H9 (cell line): Measurements from ENCODE around the gene ABCD1. TPM values are rescaled to one million over a fixed set of nuclear protein-coding genes. Genes with fewer than 3 reads are reported as not detected.

Source experiments
- DNase-seq: peaks from one replicate; pipeline ENCODE4 v3.0.0-alpha.2; 2017
- H2AFZ ChIP-seq: one replicate; pipeline ENCODE4 v1.6.1; 2013; ENCODE audit warnings: mild to moderate bottlenecking, low read length, control low read depth, moderate library complexity
- H2AK5ac ChIP-seq: 2 replicates; pipeline ENCODE4 v1.6.1; 2013; ENCODE audit warnings: low read length, control low read depth, mixed read lengths; ENCODE audit not compliant: insufficient read length
- H2BK120ac ChIP-seq: one replicate; pipeline ENCODE4 v1.6.1; 2013; ENCODE audit warnings: low read depth, mild to moderate bottlenecking, low read length, control low read depth, inconsistent platforms; ENCODE audit not compliant: poor library complexity, severe bottlenecking
- H2BK12ac ChIP-seq: 2 replicates; pipeline ENCODE4 v1.6.1; 2013; ENCODE audit warnings: low read length, control low read depth, mixed read lengths, low read depth; ENCODE audit not compliant: insufficient read length
- H2BK15ac ChIP-seq: 2 replicates; pipeline ENCODE4 v1.6.1; 2013; ENCODE audit warnings: low read depth, low read length, control low read depth
- H2BK20ac ChIP-seq: one replicate; pipeline ENCODE4 v1.6.1; 2013; ENCODE audit warnings: low read depth, mild to moderate bottlenecking, low read length, control low read depth, inconsistent platforms; ENCODE audit not compliant: poor library complexity, severe bottlenecking
- H2BK5ac ChIP-seq: 2 replicates; pipeline ENCODE4 v1.6.1; 2013; ENCODE audit warnings: low read length, control low read depth, mixed read lengths; ENCODE audit not compliant: insufficient read length
- H3K14ac ChIP-seq: 2 replicates; pipeline ENCODE4 v1.6.1; 2013; ENCODE audit warnings: low read length, control low read depth; ENCODE audit not compliant: insufficient read depth
- H3K18ac ChIP-seq: 2 replicates; pipeline ENCODE4 v1.6.1; 2013; ENCODE audit warnings: low read depth, mild to moderate bottlenecking, mixed read lengths, low read length, control low read depth; ENCODE audit not compliant: insufficient read length
- H3K23ac ChIP-seq: 2 replicates; pipeline ENCODE4 v1.6.1; 2013; ENCODE audit warnings: low read length, control low read depth, mixed read lengths, low read depth; ENCODE audit not compliant: insufficient read length
- H3K23me2 ChIP-seq: 2 replicates; pipeline ENCODE4 v1.6.1; 2013; ENCODE audit warnings: low read depth, mild to moderate bottlenecking, mixed read lengths, low read length, control low read depth; ENCODE audit not compliant: insufficient read length, poor library complexity, severe bottlenecking
- H3K27ac ChIP-seq: 2 replicates; pipeline ENCODE4 v1.5.1; 2013; ENCODE audit warnings: low read length, control low read depth, mixed read lengths, low read depth; ENCODE audit not compliant: insufficient read length
- H3K27me3 ChIP-seq: 2 replicates; pipeline ENCODE4 v1.6.1; 2013; ENCODE audit warnings: low read length, control low read depth, inconsistent platforms; ENCODE audit not compliant: insufficient read depth
- H3K4ac ChIP-seq: 2 replicates; pipeline ENCODE4 v1.6.1; 2013; ENCODE audit warnings: low read depth, mild to moderate bottlenecking, control low read depth, inconsistent platforms, low read length, moderate library complexity
- H3K4me1 ChIP-seq: 2 replicates; pipeline ENCODE4 v1.6.1; 2013; ENCODE audit warnings: low read length, control low read depth, inconsistent platforms; ENCODE audit not compliant: insufficient read depth
- H3K4me2 ChIP-seq: 2 replicates; pipeline ENCODE4 v1.6.1; 2013; ENCODE audit warnings: low read length, control low read depth, mixed read lengths; ENCODE audit not compliant: insufficient read length, insufficient read depth
- H3K56ac ChIP-seq: 2 replicates; pipeline ENCODE4 v1.6.1; 2013; ENCODE audit warnings: low read depth, mild to moderate bottlenecking, mixed read lengths, low read length, control low read depth; ENCODE audit not compliant: insufficient read length
- H3K79me1 ChIP-seq: 2 replicates; pipeline ENCODE4 v1.6.1; 2013; ENCODE audit warnings: low read depth, mild to moderate bottlenecking, moderate library complexity, low read length, control low read depth, inconsistent platforms; ENCODE audit not compliant: insufficient read depth, poor library complexity, severe bottlenecking
- H3K79me2 ChIP-seq: 2 replicates; pipeline ENCODE4 v1.6.1; 2013; ENCODE audit warnings: low read length, control low read depth, inconsistent platforms; ENCODE audit not compliant: insufficient read depth
- H3K9ac ChIP-seq: 2 replicates; pipeline ENCODE4 v1.6.1; 2013; ENCODE audit warnings: low read length, control low read depth, mixed read lengths; ENCODE audit not compliant: insufficient read length; ENCODE audit errors: extremely low read depth
- H3K9me3 ChIP-seq: one replicate; pipeline ENCODE4 v1.6.1; 2013; ENCODE audit warnings: low read depth, low read length, inconsistent platforms; ENCODE audit not compliant: control insufficient read depth
- H3T11ph ChIP-seq: one replicate; pipeline ENCODE4 v1.6.1; 2013; ENCODE audit warnings: mild to moderate bottlenecking, low read length, control low read depth, inconsistent platforms
- H4K20me1 ChIP-seq: one replicate; pipeline ENCODE4 v1.6.1; 2013; ENCODE audit not compliant: control insufficient read depth, insufficient read length, insufficient read depth
- H4K5ac ChIP-seq: 2 replicates; pipeline ENCODE4 v1.6.1; 2013; ENCODE audit warnings: low read depth, mild to moderate bottlenecking, mixed read lengths, low read length, control low read depth; ENCODE audit not compliant: insufficient read length
- H4K8ac ChIP-seq: replicated peaks from 2 replicates; pipeline ENCODE4 v1.6.1; 2013; ENCODE audit warnings: low read length, control low read depth, mixed read lengths, low read depth; ENCODE audit not compliant: insufficient read length
- H4K91ac ChIP-seq: 2 replicates; pipeline ENCODE4 v1.6.1; 2013; ENCODE audit warnings: low read depth, mild to moderate bottlenecking, moderate library complexity, mixed read lengths, low read length, control low read depth; ENCODE audit not compliant: insufficient read length
- H3K27ac Mint-ChIP-seq, 3 experiments: 2 replicates in 2 of 3; 3 replicates in 1 of 3; pipeline ENCODE4 v1.8.0; 2020 to 2021; ENCODE audit warnings: mixed read lengths in 3 of 3, mild to moderate bottlenecking in 1 of 3, moderate library complexity in 1 of 3
- H3K27me3 Mint-ChIP-seq: 2 replicates; pipeline ENCODE4 v1.8.0; 2021; ENCODE audit warnings: low read depth, mild to moderate bottlenecking, moderate library complexity, mixed read lengths
- H3K36me3 Mint-ChIP-seq, 3 experiments: 2 replicates in 2 of 3; 3 replicates in 1 of 3; pipeline ENCODE4 v1.8.0; 2020 to 2021; ENCODE audit warnings: low read depth in 3 of 3, mixed read lengths in 3 of 3; ENCODE audit not compliant: insufficient read depth in 1 of 3
- H3K4me1 Mint-ChIP-seq, 2 experiments: 2 replicates each; pipeline ENCODE4 v1.8.0; 2020; ENCODE audit warnings: mixed read lengths in 2 of 2
- H3K4me3 Mint-ChIP-seq, 2 experiments: 2 replicates in 1 of 2; 3 replicates in 1 of 2; pipeline ENCODE4 v1.8.0; 2020 to 2021; ENCODE audit warnings: mild to moderate bottlenecking in 2 of 2, mixed read lengths in 2 of 2, moderate library complexity in 1 of 2
- H3K9me3 Mint-ChIP-seq, 2 experiments: 2 replicates in 1 of 2; 3 replicates in 1 of 2; pipeline ENCODE4 v1.8.0; 2020; ENCODE audit warnings: mild to moderate bottlenecking in 2 of 2, mixed read lengths in 2 of 2, moderate library complexity in 1 of 2
- WGBS: extraction: QIAGEN DNeasy Blood & Tissue Kit; methylation state at CpG from one replicate; pipeline ENCODE4 v1.1.7; 2013; ENCODE audit warnings: missing lambda C conversion rate, low lambda C conversion rate, mixed read lengths; ENCODE audit not compliant: insufficient read length; ENCODE audit errors: extremely low coverage; 5-methylcytosine and 5-hydroxymethylcytosine counted together
- total RNA-seq: library from RNA; stranded (reverse); gene quantifications from 2 replicates; pipeline ENCODE4 v1.2.1, GENCODE V29; 2021
- TF ChIP-seq, protein P1 (sequence below): fragments of 200-600 bp; sonication (generic); conservative IDR thresholded peaks from 3 replicates; pipeline ENCODE4 v1.8.0; 2021; ENCODE audit warnings: antibody characterized with exemption, mild to moderate bottlenecking

ABCD1 gene
- total RNA-seq, 1 experiment from 2014 or later: 11.1 TPM

DNA sequence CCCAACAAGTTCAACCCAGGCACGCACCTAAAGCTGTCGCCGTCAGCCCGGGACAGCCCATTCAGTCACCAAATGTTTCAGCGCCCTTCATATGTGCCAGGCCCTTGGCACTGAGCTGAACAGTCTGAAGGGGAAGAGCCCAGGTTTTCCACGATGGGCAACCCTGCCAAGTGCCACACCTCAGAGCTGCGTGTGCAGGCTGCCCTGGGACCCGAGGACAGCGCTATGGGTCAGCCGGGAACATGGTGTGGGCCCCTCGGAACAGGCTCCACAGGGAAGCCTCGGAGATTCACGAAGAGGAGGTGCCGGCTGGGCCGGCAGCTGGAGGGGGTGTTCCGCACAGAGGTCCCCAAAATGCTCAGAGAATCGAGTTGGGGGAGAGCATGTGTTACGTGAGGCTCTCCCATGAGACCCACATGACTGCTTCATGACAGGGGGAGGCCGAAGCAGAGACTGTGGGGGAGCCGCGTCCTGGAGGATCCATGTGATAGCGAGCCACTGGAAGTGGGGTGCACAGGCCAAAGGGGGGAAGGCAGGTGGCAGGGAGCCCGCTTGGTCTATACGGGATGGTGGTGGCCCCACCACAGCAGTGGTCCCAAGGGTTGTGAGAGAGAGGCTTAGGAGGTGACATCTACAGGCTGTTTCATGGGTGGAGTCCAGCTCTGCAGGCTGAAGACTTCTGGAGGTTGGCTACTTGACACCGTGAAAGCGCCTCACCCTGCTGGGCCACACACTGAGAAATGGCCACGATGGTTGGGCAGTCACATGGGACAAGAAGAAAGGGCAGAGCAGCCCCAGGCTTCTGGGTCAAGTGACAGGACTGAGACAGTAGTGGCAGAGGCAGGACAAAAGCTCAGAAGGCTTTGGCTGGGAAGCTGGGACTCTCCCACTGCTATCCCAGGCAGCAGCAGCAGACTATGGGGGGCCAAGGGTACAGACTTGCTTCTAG is 14.7 kb upstream of the ABCD1 start:
- H4K8ac ChIP-seq: no peak overlapping the region

More for the DNA sequence above, 14.7 kb upstream of the ABCD1 start:
- TF ChIP-seq, protein P1, sequence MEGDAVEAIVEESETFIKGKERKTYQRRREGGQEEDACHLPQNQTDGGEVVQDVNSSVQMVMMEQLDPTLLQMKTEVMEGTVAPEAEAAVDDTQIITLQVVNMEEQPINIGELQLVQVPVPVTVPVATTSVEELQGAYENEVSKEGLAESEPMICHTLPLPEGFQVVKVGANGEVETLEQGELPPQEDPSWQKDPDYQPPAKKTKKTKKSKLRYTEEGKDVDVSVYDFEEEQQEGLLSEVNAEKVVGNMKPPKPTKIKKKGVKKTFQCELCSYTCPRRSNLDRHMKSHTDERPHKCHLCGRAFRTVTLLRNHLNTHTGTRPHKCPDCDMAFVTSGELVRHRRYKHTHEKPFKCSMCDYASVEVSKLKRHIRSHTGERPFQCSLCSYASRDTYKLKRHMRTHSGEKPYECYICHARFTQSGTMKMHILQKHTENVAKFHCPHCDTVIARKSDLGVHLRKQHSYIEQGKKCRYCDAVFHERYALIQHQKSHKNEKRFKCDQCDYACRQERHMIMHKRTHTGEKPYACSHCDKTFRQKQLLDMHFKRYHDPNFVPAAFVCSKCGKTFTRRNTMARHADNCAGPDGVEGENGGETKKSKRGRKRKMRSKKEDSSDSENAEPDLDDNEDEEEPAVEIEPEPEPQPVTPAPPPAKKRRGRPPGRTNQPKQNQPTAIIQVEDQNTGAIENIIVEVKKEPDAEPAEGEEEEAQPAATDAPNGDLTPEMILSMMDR: no peak
- Histone ChIP-seq H4K91ac (no peak overlapping the region), H3K56ac (no peak overlapping the region), H3K23ac (no peak overlapping the region), H3K4ac (no peak overlapping the region), H3K18ac (no peak overlapping the region), H3K4me1 (no peaks in the 10 kb centered on the region), H3K4me2 (no peak overlapping the region), H3K9me3 (peaks cover 26% of the 10 kb centered on the region), H3K23me2 (no peaks in the 10 kb centered on the region), H2BK12ac (no peak overlapping the region), H3T11ph (no peak overlapping the region), H2AK5ac (no peak overlapping the region), H3K14ac (no peak overlapping the region), H3K79me2 (no peaks in the 10 kb centered on the region), H2AFZ (no peak overlapping the region), H3K79me1 (no peaks in the 10 kb centered on the region), H4K20me1 (no peaks in the 10 kb centered on the region), H4K5ac (no peak overlapping the region), H2BK120ac (no peak overlapping the region), H3K27ac (no peak overlapping the region), H3K9ac (no peak overlapping the region), H2BK5ac (no peak overlapping the region), H3K27me3 (no peaks in the 10 kb centered on the region), H2BK15ac (no peak overlapping the region), H2BK20ac (no peak overlapping the region)
- no CpG with 5 or more reads among the region's 27 CpGs for WGBS
- peak overlapping the region in 1 of 2 experiments; percentile 28; a peak in 2 of 5 replicates for H3K4me3 Mint-ChIP-seq
- H3K36me3 Mint-ChIP-seq: peaks cover 31 to 70% (median 50%) of the 10 kb centered on the region in 3 experiments
- H3K4me1 Mint-ChIP-seq: peaks cover 3 to 6% of the 10 kb centered on the region in 2 experiments; a peak in 3 of 4 replicates
- no peaks in the 10 kb centered on the region for H3K27me3 Mint-ChIP-seq
- no peak for DNase-seq
- peaks cover 70 to 77% of the 10 kb centered on the region in 2 experiments for H3K9me3 Mint-ChIP-seq
- no peak overlapping the region for H3K27ac Mint-ChIP-seq
